Neural cell (in vitro differentiated cells): ENCODE results near the gene RHPN2. TPM values are rescaled to one million over a fixed set of nuclear protein-coding genes. Genes with fewer than 3 reads are reported as not detected.

ENCODE experiments used
- H2AFZ ChIP-seq: fragments of 200-600, 300-800 bp; sonication (generic), shearing (Covaris generic); 2 replicates; pipeline ENCODE4 v1.6.0; 2014; ENCODE audit warnings: low read depth, mild to moderate bottlenecking, antibody characterized with exemption, low read length, moderate library complexity
- H3F3A ChIP-seq: fragments of 200-600 bp; shearing (Covaris generic); 2 replicates; pipeline ENCODE4 v1.6.1; 2016; ENCODE audit warnings: mild to moderate bottlenecking, moderate library complexity, mixed read lengths, antibody characterized with exemption, low read length; ENCODE audit not compliant: insufficient read depth, poor library complexity, severe bottlenecking
- H3K27ac ChIP-seq: fragments of 200-600, 300-800 bp; sonication (generic), shearing (Covaris generic); 2 replicates; pipeline ENCODE4 v1.5.1; 2014; ENCODE audit warnings: mild to moderate bottlenecking, low read length, moderate library complexity
- H3K27me3 ChIP-seq: fragments of 300-800, 200-600 bp; sonication (generic), shearing (Covaris generic); 2 replicates; pipeline ENCODE4 v1.6.0; 2014; ENCODE audit warnings: mild to moderate bottlenecking, low read depth, low read length, moderate library complexity; ENCODE audit not compliant: insufficient read depth
- H3K36me3 ChIP-seq: fragments of 300-800, 200-600 bp; sonication (generic), shearing (Covaris generic); 2 replicates; pipeline ENCODE4 v1.5.1; 2014; ENCODE audit warnings: mild to moderate bottlenecking, antibody characterized with exemption, low read length, moderate library complexity; ENCODE audit not compliant: insufficient read depth
- H3K4me2 ChIP-seq: fragments of 300-800, 200-600 bp; sonication (generic), shearing (Covaris generic); 2 replicates; pipeline ENCODE4 v1.6.0; 2014; ENCODE audit warnings: mild to moderate bottlenecking, low read length
- H3K4me3 ChIP-seq: fragments of 300-800, 200-600 bp; sonication (generic), shearing (Covaris generic); 2 replicates; pipeline ENCODE4 v1.5.1; 2014; ENCODE audit warnings: mild to moderate bottlenecking, low read length, moderate library complexity
- H3K79me2 ChIP-seq: fragments of 200-600 bp; shearing (Covaris generic); replicated peaks from 2 replicates; pipeline ENCODE4 v1.6.0; 2014; ENCODE audit warnings: mild to moderate bottlenecking, low read length, moderate library complexity; ENCODE audit not compliant: insufficient read depth
- H3K9ac ChIP-seq: fragments of 300-800, 200-600 bp; sonication (generic), shearing (Covaris generic); 2 replicates; pipeline ENCODE4 v1.6.1; 2016; ENCODE audit warnings: mild to moderate bottlenecking, low read length, mixed read lengths
- H3K9me2 ChIP-seq: fragments of 200-600 bp; shearing (Covaris generic); 2 replicates; pipeline ENCODE4 v1.6.1; 2016; ENCODE audit warnings: mild to moderate bottlenecking, low read length, mixed read lengths; ENCODE audit not compliant: insufficient read depth
- H3K9me3 ChIP-seq: fragments of 200-600, 300-800 bp; sonication (generic), shearing (Covaris generic); 2 replicates; pipeline ENCODE4 v1.6.1; 2016; ENCODE audit warnings: mild to moderate bottlenecking, mixed run types, low read length, moderate library complexity, mixed read lengths
- H4K20me1 ChIP-seq: fragments of 200-600 bp; shearing (Covaris generic); 2 replicates; pipeline ENCODE4 v1.6.1; 2016; ENCODE audit warnings: mild to moderate bottlenecking, mixed run types; ENCODE audit not compliant: insufficient read depth
- EP300 ChIP-seq: fragments of 450-650 bp; conservative IDR thresholded peaks from 2 replicates; pipeline ENCODE4 v1.6.1; 2014; ENCODE audit warnings: antibody characterized with exemption, mild to moderate bottlenecking, moderate library complexity; ENCODE audit not compliant: poor library complexity, severe bottlenecking
- EZH2 ChIP-seq: fragments of 200-600, 300-800 bp; shearing (Covaris generic), sonication (generic); IDR thresholded peaks from 2 replicates; pipeline ENCODE4 v1.6.1; 2014; ENCODE audit warnings: antibody characterized with exemption, low read length, borderline replicate concordance, mild to moderate bottlenecking; ENCODE audit not compliant: insufficient read depth, poor library complexity, severe bottlenecking
- MXI1 ChIP-seq: fragments of 450-650 bp; conservative IDR thresholded peaks from 2 replicates; pipeline ENCODE4 v1.6.1; 2014; ENCODE audit warnings: antibody characterized with exemption, mild to moderate bottlenecking; ENCODE audit not compliant: poor library complexity, severe bottlenecking
- POLR2AphosphoS5 ChIP-seq: IDR thresholded peaks from 2 replicates; pipeline ENCODE4 v1.6.1; 2012
- RAD21 ChIP-seq: fragments of 450-650 bp; conservative IDR thresholded peaks from 2 replicates; pipeline ENCODE4 v1.6.1; 2014; ENCODE audit warnings: antibody characterized with exemption, mild to moderate bottlenecking, moderate library complexity
- SMC3 ChIP-seq: fragments of 450-650 bp; conservative IDR thresholded peaks from 2 replicates; pipeline ENCODE4 v1.6.1; 2014; ENCODE audit warnings: antibody characterized with exemption, mild to moderate bottlenecking, moderate library complexity; ENCODE audit not compliant: poor library complexity
- TAF1 ChIP-seq: IDR thresholded peaks from 2 replicates; pipeline ENCODE4 v1.6.1; 2012; ENCODE audit warnings: low read depth
- polyA plus RNA-seq: library from polyadenylated mRNA; depleted of rRNA; stranded (reverse); fragments of >200 nt; gene quantifications from 2 replicates; pipeline ENCODE4 v1.2.3, GENCODE V29; 2014
- TF ChIP-seq, protein P1 (sequence below): IDR thresholded peaks from 2 replicates; pipeline ENCODE4 v1.6.1; 2012; ENCODE audit warnings: borderline replicate concordance
- TF ChIP-seq, protein P2 (sequence below): fragments of 450-650 bp; IDR thresholded peaks from 2 replicates; pipeline ENCODE4 v1.5.1; 2014; ENCODE audit warnings: antibody characterized with exemption, mild to moderate bottlenecking, moderate library complexity; ENCODE audit not compliant: poor library complexity, severe bottlenecking

RHPN2 gene
- polyA plus RNA-seq, 1 donor from 2014 or later, result 1.5 TPM

DNA sequence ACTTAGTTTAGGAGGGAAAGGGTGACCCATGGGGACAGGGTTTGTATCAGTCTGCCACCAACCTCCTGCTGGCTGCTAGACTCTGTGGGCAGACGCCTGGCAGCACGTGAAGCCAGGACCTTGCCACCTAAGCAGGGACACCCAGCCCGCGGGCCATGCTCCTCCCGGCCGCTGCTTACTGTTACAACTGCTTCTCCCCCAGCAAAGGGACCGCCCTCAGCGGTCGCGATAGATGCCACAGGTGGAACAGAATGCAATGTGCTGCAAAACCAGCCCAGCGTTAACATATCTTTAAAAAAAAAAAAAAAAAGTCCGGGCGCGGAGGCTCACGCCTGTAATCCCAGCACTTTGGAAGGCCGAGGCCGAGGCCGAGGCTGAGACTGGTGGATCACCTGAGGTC is 1.9 kb upstream of the RHPN2 start:
- H4K20me1 ChIP-seq, result no peaks in the 10 kb centered on the region
- no peaks in the 10 kb centered on the region for H3K36me3 ChIP-seq
- no peak overlapping the region for H3K9ac ChIP-seq
- H3K9me2 ChIP-seq, result no peaks in the 10 kb centered on the region
- no peak overlapping the region for H2AFZ ChIP-seq
- H3K79me2 ChIP-seq, result no peaks in the 10 kb centered on the region
- H3K4me2 ChIP-seq, result no peak overlapping the region
- no peak for TF ChIP-seq RAD21
- no peak for TF ChIP-seq SMC3
- no peak for TF ChIP-seq EZH2
- TF ChIP-seq, protein P1, sequence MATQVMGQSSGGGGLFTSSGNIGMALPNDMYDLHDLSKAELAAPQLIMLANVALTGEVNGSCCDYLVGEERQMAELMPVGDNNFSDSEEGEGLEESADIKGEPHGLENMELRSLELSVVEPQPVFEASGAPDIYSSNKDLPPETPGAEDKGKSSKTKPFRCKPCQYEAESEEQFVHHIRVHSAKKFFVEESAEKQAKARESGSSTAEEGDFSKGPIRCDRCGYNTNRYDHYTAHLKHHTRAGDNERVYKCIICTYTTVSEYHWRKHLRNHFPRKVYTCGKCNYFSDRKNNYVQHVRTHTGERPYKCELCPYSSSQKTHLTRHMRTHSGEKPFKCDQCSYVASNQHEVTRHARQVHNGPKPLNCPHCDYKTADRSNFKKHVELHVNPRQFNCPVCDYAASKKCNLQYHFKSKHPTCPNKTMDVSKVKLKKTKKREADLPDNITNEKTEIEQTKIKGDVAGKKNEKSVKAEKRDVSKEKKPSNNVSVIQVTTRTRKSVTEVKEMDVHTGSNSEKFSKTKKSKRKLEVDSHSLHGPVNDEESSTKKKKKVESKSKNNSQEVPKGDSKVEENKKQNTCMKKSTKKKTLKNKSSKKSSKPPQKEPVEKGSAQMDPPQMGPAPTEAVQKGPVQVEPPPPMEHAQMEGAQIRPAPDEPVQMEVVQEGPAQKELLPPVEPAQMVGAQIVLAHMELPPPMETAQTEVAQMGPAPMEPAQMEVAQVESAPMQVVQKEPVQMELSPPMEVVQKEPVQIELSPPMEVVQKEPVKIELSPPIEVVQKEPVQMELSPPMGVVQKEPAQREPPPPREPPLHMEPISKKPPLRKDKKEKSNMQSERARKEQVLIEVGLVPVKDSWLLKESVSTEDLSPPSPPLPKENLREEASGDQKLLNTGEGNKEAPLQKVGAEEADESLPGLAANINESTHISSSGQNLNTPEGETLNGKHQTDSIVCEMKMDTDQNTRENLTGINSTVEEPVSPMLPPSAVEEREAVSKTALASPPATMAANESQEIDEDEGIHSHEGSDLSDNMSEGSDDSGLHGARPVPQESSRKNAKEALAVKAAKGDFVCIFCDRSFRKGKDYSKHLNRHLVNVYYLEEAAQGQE, result no peak
- TF ChIP-seq POLR2AphosphoS5, result no peak
- no peak for TF ChIP-seq MXI1
- TF ChIP-seq, protein P2, sequence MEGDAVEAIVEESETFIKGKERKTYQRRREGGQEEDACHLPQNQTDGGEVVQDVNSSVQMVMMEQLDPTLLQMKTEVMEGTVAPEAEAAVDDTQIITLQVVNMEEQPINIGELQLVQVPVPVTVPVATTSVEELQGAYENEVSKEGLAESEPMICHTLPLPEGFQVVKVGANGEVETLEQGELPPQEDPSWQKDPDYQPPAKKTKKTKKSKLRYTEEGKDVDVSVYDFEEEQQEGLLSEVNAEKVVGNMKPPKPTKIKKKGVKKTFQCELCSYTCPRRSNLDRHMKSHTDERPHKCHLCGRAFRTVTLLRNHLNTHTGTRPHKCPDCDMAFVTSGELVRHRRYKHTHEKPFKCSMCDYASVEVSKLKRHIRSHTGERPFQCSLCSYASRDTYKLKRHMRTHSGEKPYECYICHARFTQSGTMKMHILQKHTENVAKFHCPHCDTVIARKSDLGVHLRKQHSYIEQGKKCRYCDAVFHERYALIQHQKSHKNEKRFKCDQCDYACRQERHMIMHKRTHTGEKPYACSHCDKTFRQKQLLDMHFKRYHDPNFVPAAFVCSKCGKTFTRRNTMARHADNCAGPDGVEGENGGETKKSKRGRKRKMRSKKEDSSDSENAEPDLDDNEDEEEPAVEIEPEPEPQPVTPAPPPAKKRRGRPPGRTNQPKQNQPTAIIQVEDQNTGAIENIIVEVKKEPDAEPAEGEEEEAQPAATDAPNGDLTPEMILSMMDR, result no peak
- no peak for TF ChIP-seq TAF1
- no peak for TF ChIP-seq EP300
- H3F3A ChIP-seq, result no peaks in the 10 kb centered on the region
- H3K27me3 ChIP-seq, result peaks cover 24% of the 10 kb centered on the region
- no peak overlapping the region for H3K27ac ChIP-seq
- H3K4me3 ChIP-seq, result no peak overlapping the region
- H3K9me3 ChIP-seq, result no peaks in the 10 kb centered on the region

DNA sequence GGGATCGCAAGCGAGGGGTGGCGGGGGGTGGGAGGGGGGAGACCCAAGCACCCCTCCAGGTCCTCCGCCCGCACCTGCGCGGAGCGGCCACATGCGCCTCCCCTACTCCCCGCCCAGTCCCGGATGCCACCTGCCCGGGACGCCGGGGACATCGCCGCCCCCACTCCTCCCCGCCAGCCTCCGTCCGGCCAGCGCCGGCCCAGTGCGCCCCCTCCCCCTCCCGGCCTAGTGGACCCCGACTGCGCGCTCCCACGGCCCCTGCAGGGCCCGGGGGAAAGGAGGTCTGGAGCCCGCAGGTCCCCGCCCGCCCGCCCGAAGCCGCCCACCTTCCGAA is 263 bp downstream of the RHPN2 start:
- Histone ChIP-seq H3F3A (no peaks in the 10 kb centered on the region), H2AFZ (no peak overlapping the region), H3K79me2 (no peaks in the 10 kb centered on the region), H3K36me3 (no peaks in the 10 kb centered on the region), H3K4me3 (peak overlapping the region; percentile 64), H3K9ac (no peak overlapping the region), H3K27me3 (peaks cover 24% of the 10 kb centered on the region), H3K4me2 (no peak overlapping the region), H4K20me1 (no peaks in the 10 kb centered on the region), H3K27ac (no peak overlapping the region), H3K9me3 (no peaks in the 10 kb centered on the region), H3K9me2 (no peaks in the 10 kb centered on the region)
- TF ChIP-seq MXI1 (no peak), POLR2AphosphoS5 (no peak), EZH2 (no peak), SMC3 (no peak), TAF1 (no peak), RAD21 (no peak), EP300 (no peak)
- TF ChIP-seq, protein P1, result no peak
- TF ChIP-seq, protein P2, result no peak
